Right lobe of liver (tissue), 4 donors: ENCODE data around the gene ANGPTL2.

Experiments
- POLR2A ChIP-seq: fragments of 450-650 bp; IDR thresholded peaks from one replicate; pipeline ENCODE4 v1.6.1; 2017; ENCODE audit warnings: antibody characterized with exemption, mild to moderate bottlenecking
- TF ChIP-seq, protein P1 (sequence below), 4 donors: fragments of 200-600 bp in 3 of 4; fragments of 450-650 bp in 1 of 4; IDR thresholded peaks; one replicate each; pipeline versions ENCODE4 v1.5.1 to v1.8.0; 2016 to 2022; ENCODE audit warnings: antibody characterized with exemption in 4 of 4, mild to moderate bottlenecking in 2 of 4
- donor health status: DM: no; HTN: no; CAD: no.
- donor health status: DM: no; HTN: no; CAD: no.
- donor health status: DM: no; HTN: yes; CAD: no.

DNA sequence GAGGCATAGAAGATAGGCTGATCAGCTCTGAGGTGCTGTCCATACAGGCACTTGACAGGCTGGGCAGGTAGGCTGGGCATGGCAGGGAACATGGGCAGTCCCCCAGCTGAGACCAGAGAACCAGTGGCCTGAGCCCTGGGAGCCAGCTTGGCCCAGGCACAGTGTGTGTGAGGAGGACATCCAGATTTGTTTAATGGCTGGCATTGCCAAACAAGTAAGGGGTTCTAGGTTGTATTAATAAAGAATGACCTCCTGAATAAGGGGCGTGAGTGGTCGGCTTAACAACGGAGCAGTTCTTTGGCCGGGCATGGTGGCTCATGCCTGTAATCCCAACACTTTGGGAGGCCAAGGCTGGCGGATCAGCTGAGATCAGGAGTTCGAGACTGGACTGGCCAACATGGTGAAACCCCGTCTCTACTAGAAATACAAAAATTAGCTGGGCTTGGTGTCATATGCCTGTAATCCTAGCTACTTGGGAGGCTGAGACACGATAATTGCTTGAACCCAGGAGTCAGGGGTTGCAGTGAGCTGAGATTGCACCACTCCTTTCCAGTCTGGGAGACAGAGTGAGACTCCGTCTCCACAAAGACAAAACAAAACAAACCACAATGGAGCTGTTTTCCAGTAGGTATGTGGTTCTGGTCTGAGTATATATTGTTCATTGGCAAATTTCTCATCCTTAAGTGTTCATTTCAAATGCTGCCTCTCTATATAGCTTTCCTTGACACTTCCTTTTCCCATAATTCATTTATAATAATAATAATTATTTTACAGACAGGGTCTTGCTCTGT lies 56.2 kb downstream of the ANGPTL2 start:
- TF ChIP-seq POLR2A = no peak
- TF ChIP-seq, protein P1, sequence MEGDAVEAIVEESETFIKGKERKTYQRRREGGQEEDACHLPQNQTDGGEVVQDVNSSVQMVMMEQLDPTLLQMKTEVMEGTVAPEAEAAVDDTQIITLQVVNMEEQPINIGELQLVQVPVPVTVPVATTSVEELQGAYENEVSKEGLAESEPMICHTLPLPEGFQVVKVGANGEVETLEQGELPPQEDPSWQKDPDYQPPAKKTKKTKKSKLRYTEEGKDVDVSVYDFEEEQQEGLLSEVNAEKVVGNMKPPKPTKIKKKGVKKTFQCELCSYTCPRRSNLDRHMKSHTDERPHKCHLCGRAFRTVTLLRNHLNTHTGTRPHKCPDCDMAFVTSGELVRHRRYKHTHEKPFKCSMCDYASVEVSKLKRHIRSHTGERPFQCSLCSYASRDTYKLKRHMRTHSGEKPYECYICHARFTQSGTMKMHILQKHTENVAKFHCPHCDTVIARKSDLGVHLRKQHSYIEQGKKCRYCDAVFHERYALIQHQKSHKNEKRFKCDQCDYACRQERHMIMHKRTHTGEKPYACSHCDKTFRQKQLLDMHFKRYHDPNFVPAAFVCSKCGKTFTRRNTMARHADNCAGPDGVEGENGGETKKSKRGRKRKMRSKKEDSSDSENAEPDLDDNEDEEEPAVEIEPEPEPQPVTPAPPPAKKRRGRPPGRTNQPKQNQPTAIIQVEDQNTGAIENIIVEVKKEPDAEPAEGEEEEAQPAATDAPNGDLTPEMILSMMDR (IDR thresholded peaks at IDR 0.05) = no peak
